ENCODE measurements around the gene F3. TPM values are rescaled to one million over a fixed set of nuclear protein-coding genes. Genes with fewer than 3 reads are reported as not detected.
A peak's percentile ranks its signal among the peaks of the same experiment; 100 is the strongest.
"Not testable (repeated sequence)": the region's sequence is repeated elsewhere in the genome, so short reads cannot be mapped to it uniquely, and the experiment has no call there.

F3 gene
- polyA plus RNA-seq, 1 experiment, result 319 TPM

- peak overlapping the region; percentile 91 for H3K27ac ChIP-seq (ENCODE audit: low read depth, low read length)
- no peak for DNase-seq (ENCODE audit: low read depth, low spot score)
- no peaks in the 10 kb centered on the region for H3K27me3 ChIP-seq (ENCODE audit: control insufficient read depth, insufficient read depth, low read length)
- POLR2A ChIA-PET, result interaction anchor here (0.6 to 1.5 kb wide), 8 partner anchors 19 to 163 kb away, joined by 3 to 5 read pairs (median 3); partner anchors contain the start of gene F3
- H3K9me3 ChIP-seq (ENCODE audit: control insufficient read depth, insufficient read depth, low read length), result peaks cover 4% of the 10 kb centered on the region
- no peak overlapping the region for H3K4me3 ChIP-seq (ENCODE audit: low read depth, low read length)
- TF ChIP-seq, protein P1, sequence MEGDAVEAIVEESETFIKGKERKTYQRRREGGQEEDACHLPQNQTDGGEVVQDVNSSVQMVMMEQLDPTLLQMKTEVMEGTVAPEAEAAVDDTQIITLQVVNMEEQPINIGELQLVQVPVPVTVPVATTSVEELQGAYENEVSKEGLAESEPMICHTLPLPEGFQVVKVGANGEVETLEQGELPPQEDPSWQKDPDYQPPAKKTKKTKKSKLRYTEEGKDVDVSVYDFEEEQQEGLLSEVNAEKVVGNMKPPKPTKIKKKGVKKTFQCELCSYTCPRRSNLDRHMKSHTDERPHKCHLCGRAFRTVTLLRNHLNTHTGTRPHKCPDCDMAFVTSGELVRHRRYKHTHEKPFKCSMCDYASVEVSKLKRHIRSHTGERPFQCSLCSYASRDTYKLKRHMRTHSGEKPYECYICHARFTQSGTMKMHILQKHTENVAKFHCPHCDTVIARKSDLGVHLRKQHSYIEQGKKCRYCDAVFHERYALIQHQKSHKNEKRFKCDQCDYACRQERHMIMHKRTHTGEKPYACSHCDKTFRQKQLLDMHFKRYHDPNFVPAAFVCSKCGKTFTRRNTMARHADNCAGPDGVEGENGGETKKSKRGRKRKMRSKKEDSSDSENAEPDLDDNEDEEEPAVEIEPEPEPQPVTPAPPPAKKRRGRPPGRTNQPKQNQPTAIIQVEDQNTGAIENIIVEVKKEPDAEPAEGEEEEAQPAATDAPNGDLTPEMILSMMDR (IDR thresholded peaks at IDR 0.05; ENCODE audit: low read depth, low read length), result no peak
- CTCF ChIA-PET, result no interaction called here
These were observed 39.0 kb upstream of the F3 start for GRCh38 chr1:94580367-94581115.

DNA sequence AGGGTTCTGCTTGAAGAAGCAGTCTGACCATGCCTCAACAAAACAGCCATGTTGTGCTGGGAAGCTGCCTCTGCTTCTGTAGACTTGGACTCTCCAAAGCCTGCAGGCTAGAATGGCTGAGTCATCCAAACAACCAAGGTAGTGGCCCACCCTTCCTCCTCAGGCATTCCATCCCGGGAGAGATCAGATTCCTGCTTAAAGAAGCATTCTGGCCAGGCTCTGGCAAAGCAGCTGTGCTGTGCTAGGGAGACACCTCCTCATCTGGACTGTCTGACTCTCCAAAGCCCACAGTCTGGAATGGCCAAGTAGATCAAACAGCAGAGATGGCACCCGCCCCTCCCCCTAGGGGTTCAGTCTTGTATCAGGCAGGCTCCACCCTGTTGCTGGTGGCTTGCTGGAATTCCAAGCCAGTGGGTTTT is 38.3 kb upstream of the F3 start:
- Histone ChIP-seq H3K9me3 (ENCODE audit: control insufficient read depth, insufficient read depth, low read length) (peaks cover 4% of the 10 kb centered on the region), H3K4me3 (ENCODE audit: low read depth, low read length) (0 out of 2 replicates have a peak overlapping the region, but pooled peaks have one; percentile 3), H3K27me3 (ENCODE audit: control insufficient read depth, insufficient read depth, low read length) (no peaks in the 10 kb centered on the region), H3K27ac (ENCODE audit: low read depth, low read length) (peak overlapping the region; percentile 91)
- POLR2A ChIA-PET, result interaction anchor here (0.6 to 1.5 kb wide), 9 partner anchors 19 to 164 kb away, joined by 3 to 5 read pairs (median 3); partner anchors contain the start of gene F3
- DNase-seq (ENCODE audit: low read depth, low spot score), result peak; percentile 96
- TF ChIP-seq, protein P1 (IDR thresholded peaks at IDR 0.05; ENCODE audit: low read depth, low read length), result no peak
- CTCF ChIA-PET, result no interaction called here

DNA sequence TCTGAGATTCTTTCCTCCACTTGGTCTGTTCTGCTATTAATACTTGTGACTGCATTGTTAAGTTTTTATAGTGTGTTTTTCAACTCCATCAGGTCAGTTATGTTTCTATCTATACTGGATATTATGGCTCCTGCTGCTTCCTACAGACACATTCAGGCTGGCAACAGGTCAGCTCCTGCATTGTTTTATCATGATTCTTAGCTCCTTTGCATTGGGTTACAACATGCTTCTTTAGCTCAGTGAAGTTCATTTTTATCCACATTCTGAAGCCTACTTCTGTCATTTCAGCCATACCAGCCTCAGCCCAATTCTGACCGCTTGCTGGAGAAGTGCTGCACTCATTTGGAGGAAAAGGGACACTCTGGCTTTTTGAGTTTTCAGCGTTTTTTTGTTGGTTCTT is 37.3 kb upstream of the F3 start:
- TF ChIP-seq, protein P1 (IDR thresholded peaks at IDR 0.05; ENCODE audit: low read depth, low read length), result no peak
- ChIA-PET CTCF (interaction anchor here (0.7 kb wide), 1 partner anchor 37 kb away, joined by 3 read pairs; the partner anchor contains the start of gene F3), POLR2A (no interaction called here)
- Histone ChIP-seq H3K9me3 (ENCODE audit: control insufficient read depth, insufficient read depth, low read length) (peaks cover 4% of the 10 kb centered on the region), H3K27me3 (ENCODE audit: control insufficient read depth, insufficient read depth, low read length) (no peaks in the 10 kb centered on the region), H3K27ac (ENCODE audit: low read depth, low read length) (no peak overlapping the region), H3K4me3 (ENCODE audit: low read depth, low read length) (no peak overlapping the region)
- DNase-seq (ENCODE audit: low read depth, low spot score), result no peak

- CTCF ChIA-PET, POLR2A ChIA-PET: not testable (repeated sequence)
These were observed 32.4 kb upstream of the F3 start for GRCh38 chr1:94573917-94574316.

DNA sequence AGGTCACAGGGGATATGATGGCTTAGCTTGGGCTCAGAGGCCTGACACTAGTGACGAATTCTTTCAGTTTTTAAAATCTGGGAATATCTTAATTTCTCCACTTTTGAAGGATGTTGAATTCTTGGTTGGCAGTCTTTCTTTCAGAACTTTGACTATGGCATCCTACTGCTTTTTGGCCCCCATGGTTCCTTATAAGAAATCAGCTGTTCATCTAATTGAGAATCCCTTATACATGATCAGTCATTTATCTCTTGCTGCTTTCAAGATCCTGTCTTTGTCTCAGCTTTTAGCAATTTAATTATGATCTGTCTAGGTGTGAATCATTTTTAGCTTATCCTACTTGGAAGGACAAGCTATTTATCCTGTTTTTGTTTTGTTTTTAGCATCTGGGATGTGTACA is 31.2 kb upstream of the F3 start:
- no peak for DNase-seq (ENCODE audit: low read depth, low spot score)
- H3K27ac ChIP-seq (ENCODE audit: low read depth, low read length), result no peak overlapping the region
- POLR2A ChIA-PET, result interaction anchor here (0.9 kb wide), 1 partner anchor 167 kb away, joined by 3 read pairs; no protein-coding TSS in a partner anchor
- H3K27me3 ChIP-seq (ENCODE audit: control insufficient read depth, insufficient read depth, low read length), result no peaks in the 10 kb centered on the region
- H3K9me3 ChIP-seq (ENCODE audit: control insufficient read depth, insufficient read depth, low read length), result peaks cover 12% of the 10 kb centered on the region
- TF ChIP-seq, protein P1 (IDR thresholded peaks at IDR 0.05; ENCODE audit: low read depth, low read length), result no peak
- CTCF ChIA-PET, result no interaction called here
- no peak overlapping the region for H3K4me3 ChIP-seq (ENCODE audit: low read depth, low read length)

More at GRCh38 chr1:94573917-94574316, 32.4 kb upstream of the F3 start:
- not testable (repeated sequence) for DNase-seq (ENCODE audit: low read depth, low spot score); H3K27ac ChIP-seq (ENCODE audit: low read depth, low read length); H3K4me3 ChIP-seq (ENCODE audit: low read depth, low read length); H3K27me3 ChIP-seq (ENCODE audit: control insufficient read depth, insufficient read depth, low read length)
- peaks cover 12% of the 10 kb centered on the region for H3K9me3 ChIP-seq (ENCODE audit: control insufficient read depth, insufficient read depth, low read length)

GRCh38 chr1:94570965-94571364 is 29.4 kb upstream of the F3 start:
- H3K9me3 ChIP-seq (ENCODE audit: control insufficient read depth, insufficient read depth, low read length); DNase-seq (ENCODE audit: low read depth, low spot score); H3K4me3 ChIP-seq (ENCODE audit: low read depth, low read length); POLR2A ChIA-PET; H3K27ac ChIP-seq (ENCODE audit: low read depth, low read length); CTCF ChIA-PET; H3K27me3 ChIP-seq (ENCODE audit: control insufficient read depth, insufficient read depth, low read length): not testable (repeated sequence)

GRCh38 chr1:94568806-94569205 is 27.2 kb upstream of the F3 start:
- DNase-seq (ENCODE audit: low read depth, low spot score); H3K9me3 ChIP-seq (ENCODE audit: control insufficient read depth, insufficient read depth, low read length); POLR2A ChIA-PET; CTCF ChIA-PET; H3K27me3 ChIP-seq (ENCODE audit: control insufficient read depth, insufficient read depth, low read length); H3K4me3 ChIP-seq (ENCODE audit: low read depth, low read length); H3K27ac ChIP-seq (ENCODE audit: low read depth, low read length): not testable (repeated sequence)

- POLR2A ChIA-PET; H3K27me3 ChIP-seq (ENCODE audit: control insufficient read depth, insufficient read depth, low read length); H3K9me3 ChIP-seq (ENCODE audit: control insufficient read depth, insufficient read depth, low read length); DNase-seq (ENCODE audit: low read depth, low spot score); CTCF ChIA-PET; H3K27ac ChIP-seq (ENCODE audit: low read depth, low read length); H3K4me3 ChIP-seq (ENCODE audit: low read depth, low read length): not testable (repeated sequence)
These were observed 26.5 kb upstream of the F3 start for GRCh38 chr1:94567975-94568607.
